Ecto neural progenitor cell (in vitro differentiated cells): ENCODE measurements around the gene PRKCA.
"Not testable (repeated sequence)": the region's sequence is repeated elsewhere in the genome, so short reads cannot be mapped to it uniquely, and the experiment has no call there.

Experiments
- DNase-seq: peaks from one replicate; pipeline ENCODE4 v3.0.0-alpha.2; 2018; ENCODE audit warnings: low spot score

Gene PRKCA

DNA sequence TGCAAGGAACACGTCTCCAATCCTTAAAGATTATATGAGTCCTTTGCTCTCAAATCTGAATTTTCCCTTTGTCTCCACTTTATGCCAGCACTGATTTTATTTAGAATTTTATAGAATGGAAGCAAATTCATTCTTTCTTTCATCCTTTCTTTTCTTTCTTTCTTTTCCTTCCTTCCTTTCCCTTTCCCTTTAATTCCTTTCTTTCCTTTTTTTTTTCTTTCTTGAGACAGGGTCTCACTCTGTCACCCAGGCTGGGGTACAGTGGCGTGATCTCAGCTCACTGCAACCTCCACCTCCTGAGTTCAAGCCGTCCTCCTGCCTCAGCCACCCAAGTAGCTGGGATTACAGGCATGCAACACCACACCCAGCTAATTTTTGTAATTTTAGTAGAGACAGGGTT is 187.2 kb downstream of the PRKCA start:
- not testable (repeated sequence) for DNase-seq

DNA sequence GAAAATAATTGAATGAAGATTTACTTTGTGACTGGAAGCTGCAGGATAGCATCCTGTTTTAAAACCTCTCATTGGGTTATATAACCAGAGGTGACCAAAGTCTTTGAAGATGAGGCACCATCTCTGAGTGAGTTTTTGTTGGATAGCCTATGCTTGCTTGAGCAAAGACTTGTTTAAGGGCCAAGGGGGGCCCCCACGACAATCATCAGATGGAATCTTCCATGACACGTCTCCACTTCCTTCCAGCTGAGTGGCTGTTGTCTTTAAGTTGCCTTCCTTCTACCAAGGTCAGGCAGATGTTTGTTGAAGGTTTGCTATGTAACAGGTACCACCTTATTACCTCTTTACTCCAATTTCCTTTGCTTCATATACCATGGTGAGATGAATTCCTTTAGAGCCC is 188.8 kb downstream of the PRKCA start:
- DNase-seq, result no peak

DNA sequence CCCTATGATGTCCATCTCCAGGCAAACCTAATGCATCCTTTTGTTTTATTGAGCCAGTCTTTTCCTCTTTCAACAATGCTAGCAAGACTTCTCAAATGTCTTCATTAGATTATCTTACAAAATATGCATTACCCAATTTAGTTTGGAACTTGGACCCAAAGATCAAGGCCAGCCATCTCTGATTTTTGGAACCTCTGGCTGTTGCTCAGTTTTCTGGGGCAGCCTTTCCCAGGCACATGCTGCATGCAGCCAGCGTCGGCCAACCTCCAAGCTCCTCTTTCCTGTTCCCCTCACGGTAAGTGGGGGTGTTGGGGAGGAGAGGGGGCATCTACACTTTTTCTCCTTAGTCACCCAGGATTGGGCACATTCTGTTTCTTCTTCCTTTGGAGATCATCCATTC is 189.3 kb downstream of the PRKCA start:
- no peak for DNase-seq

DNA sequence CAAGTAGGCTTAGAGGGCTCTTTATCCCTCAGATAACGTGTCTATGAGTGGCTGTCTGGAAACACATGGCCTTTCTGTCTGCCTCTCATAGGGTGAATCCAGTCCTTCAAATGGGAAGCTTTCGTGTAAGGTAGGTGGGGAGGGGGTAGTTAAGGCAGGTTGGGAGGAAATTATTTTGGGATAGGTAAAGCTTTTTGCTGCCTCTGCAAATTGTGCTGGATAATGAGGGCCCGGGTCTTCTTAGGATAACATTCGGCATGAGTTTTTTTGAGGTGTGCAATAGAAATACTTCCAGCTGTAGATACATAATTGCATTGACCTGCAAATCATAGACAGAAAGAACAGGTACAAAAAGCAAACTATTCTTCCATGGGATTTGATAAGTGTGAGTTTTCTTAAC is 189.7 kb downstream of the PRKCA start:
- no peak for DNase-seq

DNA sequence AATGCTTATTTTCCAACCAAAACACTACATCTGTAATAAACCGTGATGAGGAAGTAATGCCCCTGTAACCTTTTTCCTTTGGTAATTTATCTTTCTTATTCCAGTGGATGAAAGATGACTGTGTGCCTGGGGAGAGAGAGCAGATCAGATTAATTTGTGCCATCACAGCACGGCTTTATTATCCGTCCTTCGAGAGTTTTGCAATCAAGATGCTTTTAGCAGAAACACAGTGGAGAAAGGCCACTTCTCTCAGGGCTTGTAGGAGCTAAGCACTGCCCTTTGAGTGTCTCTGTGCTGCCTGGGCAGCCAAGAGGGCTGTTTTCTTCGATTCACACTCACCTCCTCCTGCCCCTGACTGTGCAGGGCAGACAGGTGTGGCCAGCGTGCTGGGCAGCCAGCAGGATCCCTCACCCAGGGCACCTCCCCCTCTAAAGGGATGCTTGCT is 190.2 kb downstream of the PRKCA start:
- DNase-seq, result no peak

DNA sequence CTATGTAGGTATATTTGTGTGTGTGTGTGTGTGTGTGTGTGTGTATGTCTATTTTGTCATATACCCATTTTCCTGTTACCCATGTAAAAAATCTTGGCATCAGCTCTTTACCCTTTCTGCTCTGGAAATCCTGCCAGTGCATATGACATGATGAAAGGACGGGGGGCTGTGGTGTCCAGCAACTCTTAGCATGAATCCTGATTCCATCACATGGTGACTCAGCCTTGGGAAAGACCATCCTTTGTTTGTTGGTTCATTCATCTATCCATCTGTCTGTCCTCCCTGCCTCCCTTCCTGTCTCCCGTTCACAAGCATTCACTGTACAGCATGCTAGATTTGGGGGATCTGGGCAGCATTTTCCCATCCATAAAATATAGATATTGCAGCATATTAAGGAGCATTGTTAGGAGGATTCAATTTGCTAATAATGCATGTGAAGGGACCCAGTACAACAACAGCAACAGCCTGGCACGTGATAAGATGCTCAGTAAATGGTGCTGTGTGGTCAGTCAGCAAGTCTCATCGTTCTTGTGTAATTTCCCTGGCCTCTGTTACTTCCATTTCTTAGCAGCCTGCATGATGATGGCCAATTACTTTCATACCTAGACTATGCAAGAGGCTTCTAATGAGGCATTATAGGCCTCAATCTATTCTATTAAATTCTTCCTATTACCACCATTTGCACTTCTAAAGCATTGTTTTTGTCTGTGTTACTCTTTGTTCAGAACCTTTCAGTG is 191.0 kb downstream of the PRKCA start:
- DNase-seq, result no peak

DNA sequence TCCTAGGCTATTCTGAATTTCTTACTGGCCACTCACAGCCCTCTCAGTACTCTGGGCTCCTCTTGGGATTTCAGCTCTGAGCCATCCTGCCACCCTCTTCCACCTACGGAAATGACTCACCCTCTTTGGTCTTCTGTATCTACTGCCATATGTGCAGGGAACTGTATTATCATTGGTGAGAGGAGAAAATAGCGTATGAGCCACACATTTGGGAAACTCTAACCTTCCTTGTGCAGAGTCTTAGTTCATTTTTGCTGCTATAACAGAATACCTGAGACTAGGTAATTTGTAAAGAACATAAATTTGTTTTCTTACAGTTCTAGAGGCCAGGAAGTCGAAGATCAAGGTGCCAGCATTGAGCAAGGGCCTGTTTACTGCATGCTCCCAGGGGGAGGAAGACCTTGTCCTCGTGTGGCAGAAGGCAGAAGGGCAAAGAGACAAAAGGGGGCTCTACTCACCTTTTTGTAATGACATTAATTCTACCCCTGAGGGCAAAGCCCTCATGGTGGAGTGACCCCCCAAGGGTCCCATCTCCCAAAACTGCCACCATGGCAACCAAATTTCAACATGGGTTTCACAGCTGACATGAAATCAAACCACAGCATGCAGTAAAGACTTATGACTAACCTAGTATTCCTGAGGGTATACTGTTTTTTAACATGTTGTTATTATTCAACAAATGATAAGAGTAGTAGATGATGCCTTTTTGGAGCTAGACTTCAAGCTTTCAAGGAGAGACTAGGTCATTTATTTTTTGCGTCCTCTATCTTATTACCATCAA is 191.8 kb downstream of the PRKCA start:
- no peak for DNase-seq

DNA sequence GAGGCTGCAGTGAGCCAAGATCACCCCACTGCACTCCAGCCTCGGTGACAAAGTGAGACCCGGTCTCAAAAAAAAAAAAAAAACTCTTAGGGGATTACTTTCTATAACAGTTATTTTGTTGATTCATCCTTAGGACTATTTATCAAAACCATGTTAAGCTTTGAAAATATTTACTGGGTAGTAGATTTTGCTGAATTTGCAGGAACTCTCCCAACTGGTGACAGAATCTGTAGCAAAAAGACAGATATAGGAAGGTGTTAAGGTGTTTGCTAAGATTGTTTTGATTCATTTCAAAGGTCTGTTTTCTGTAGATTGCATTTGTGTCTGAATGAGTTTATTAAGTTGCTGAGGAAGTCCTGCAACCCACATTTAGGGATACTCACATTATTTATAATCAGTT is 192.6 kb downstream of the PRKCA start:
- no peak for DNase-seq

DNA sequence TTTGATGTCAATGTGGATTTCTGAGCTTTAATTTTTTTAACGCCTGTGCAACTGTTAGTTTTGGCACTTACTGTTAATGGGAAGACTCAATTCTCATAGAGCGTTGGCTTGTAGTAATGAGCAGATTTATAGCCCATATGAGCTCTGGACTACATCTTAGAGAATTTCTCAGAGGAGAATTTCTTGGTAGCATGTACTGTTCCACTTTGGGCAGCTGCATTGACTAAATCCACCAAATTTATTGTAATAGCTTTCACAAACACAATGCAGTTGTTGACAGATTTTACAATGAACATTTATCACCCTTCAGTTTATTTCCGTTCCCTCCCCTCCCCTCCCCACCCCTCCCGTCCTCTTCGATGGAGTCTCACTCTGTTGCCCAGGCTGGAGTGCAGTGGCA is 193.9 kb downstream of the PRKCA start:
- no peak for DNase-seq

DNA sequence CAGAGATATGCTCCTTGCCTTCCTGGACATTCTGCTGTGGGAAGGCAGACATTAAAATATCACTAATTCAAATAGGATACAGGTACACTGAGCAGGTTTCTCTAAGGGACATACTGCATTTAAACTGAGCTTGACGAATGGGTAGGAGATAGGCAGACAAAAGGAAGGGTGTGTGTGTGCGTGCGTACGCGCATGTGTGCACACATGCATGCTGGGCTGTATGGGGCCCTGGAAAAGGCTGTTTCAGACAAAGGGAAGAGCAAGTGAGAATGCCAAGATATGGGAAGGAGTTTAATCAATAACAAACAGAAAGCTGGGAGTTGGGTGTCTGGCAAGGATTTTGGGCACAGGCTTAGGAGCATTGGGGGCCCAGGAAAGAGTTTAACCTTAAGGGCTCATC is 196.2 kb downstream of the PRKCA start:
- no peak for DNase-seq

DNA sequence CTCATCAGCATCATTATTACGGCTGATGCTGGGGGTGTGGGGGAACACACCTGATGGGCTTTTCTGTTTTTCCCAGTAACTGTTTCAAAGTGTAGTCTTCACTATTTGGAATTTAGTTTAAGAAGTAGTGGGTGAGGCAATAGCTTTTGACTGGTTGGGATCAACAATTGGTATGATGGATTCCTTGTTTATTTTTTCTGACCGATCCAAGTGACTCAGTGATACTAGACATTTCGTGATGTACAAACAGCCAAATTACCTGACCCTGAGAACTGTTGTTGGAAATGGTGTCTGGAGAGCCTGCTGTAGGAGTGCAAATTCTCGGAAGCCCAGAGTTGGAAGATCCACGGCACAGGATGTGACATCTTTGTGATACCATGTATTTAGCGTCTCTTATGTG is 204.2 kb downstream of the PRKCA start:
- DNase-seq, result no peak

DNA sequence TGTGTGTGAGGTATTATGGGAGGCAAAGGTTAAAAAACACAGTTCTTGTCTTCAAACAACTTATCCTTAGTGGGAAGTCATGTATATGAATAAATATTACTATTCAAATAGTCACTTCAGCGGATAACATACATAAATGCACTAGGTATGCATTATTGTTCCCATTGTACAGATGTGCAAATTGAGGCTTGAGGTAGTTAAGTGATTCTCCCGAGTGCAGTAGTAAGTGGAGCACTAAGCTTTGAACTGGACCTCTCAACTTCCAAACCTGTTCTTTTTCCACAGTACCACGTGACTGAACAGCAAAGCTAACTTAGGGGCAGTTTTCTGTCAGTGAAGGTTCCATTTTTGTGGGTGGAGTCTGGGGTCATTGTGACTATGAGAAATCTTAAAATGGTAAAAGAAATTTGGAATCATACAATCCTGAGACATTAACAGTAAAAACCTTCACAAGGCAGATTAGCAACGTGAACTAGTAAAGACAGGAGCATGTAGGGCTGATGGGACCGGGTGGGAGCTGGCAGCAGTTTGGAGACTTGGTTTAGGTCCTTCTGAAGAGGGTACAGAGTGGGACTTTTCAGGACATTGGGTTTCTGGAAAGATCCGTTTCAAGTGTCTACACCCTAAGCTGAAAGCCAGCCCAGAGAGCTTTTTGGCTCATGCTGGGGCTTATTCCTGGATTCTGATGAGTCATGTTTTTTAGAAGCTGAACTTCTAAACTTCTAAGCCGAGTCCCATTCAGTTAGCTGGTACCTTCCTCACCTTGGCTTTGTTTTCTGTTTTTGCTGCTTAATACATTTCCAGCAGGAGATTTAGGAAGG is 204.9 kb downstream of the PRKCA start:
- no peak for DNase-seq

DNA sequence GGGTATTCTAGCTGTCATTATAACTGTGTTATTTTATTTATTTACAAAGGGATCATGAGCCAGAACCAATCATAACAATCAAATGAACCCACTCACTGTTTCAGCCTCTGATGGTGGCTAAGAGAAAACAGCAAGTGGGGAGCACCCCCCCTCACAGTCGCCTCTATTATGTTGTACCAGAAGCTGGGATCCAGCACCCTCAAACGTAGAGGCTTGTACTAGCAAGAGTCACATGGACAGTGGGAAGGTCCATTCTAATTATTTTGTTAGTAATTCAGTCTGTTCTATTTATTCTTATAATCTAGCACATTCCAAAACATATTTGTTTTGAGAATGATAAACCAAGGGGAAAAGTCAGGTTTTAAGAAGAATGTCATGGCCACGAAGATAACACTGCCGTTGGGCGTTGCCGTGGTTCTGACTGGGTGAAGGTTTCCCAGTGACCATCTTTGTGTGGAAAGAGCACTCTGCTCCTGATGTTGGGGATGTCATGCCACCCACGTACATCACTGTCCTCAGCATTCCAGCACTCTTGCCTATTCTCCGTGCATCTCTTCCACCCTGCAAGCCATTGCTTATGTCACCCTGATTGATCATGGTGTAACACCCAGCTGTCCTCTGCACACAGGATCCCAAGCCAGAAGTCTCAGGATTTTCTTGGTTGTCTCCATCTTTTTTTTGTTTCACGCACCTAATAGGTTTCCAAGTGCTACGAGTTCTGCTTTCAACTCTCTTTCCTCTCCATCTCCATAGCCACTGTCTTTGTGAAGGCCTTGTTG is 205.8 kb downstream of the PRKCA start:
- no peak for DNase-seq

DNA sequence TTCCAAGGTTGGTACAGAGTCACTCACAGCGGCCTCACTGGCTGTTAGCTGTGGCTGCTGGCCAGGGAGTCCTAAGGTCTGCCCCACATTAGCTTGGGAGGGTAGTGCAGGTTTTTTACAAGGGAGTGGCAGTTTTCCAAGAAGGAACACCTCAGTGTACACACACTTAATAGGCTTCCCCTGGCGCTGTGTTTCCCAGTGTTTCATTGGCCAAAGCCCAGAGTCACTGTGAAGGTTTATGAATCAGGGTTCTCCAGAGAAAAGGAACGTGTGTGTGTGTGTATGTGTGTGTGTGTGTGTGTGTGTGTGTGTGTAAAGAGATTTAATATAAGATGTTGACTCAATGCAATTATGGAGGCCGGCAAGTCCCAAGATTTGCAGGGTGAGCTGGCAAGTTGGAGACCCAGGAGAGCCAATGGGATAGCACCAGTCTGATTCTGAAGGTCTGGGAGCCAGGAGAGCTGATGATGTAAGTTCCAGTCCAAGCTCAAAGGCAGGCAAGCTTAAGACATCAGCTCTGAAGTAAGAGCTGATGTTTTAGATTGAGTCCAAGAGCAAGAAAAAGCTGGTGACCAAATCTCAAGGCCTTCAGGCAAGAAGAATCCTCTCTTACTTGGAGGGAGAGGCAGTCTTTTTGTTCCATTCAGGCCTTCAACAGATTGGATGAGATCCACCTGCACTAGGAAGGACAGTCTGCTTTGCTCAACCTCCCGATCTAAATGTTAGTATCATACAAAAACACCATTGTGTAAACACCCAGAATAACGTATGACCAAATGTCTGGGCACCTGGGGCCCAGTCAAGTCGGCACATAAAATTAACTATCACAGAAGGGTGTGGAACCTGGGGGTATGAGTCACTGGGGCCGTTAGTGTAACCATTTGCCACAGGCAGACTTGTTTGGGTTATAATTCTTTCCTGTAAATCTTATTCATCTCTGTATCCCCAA is 206.8 kb downstream of the PRKCA start:
- no peak for DNase-seq

DNA sequence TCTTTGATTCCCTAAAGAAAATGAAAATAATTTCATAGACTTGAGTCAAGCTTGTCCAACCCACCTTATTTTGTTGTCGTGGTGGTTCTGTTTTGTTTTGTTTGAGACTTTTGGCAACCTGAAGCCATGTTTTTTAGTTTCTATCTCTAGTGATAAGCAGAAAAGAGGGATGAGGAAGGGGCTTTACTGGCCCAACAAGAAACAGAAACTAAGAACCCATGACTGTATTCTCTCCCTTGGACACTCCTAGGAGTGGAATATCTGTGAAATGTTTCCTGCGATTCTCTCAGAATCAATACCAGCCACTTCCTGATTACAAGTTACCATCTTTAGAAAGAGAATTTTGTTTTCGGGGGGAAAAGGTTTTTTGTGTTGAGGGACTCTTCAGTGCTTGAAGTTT is 207.5 kb downstream of the PRKCA start:
- DNase-seq, result no peak

DNA sequence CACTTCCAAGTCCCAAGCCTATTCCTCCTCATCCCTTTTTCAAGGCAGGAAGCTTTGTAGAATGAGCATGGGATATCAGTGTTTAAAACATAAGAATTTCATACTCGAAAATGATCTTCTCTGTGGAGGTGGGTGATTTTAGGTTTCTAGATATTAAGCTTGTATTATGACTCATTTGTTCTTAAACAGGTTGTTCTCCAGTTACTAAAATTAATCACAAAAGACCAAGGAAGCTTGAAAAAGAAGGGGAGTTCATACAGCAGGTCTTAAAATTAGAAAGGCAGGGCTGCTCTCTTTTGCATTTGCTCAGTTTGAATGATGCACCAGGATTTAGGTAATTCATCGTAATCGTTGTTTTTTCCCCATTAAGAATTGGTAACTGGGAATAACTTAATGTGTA is 208.7 kb downstream of the PRKCA start:
- DNase-seq, result no peak

DNA sequence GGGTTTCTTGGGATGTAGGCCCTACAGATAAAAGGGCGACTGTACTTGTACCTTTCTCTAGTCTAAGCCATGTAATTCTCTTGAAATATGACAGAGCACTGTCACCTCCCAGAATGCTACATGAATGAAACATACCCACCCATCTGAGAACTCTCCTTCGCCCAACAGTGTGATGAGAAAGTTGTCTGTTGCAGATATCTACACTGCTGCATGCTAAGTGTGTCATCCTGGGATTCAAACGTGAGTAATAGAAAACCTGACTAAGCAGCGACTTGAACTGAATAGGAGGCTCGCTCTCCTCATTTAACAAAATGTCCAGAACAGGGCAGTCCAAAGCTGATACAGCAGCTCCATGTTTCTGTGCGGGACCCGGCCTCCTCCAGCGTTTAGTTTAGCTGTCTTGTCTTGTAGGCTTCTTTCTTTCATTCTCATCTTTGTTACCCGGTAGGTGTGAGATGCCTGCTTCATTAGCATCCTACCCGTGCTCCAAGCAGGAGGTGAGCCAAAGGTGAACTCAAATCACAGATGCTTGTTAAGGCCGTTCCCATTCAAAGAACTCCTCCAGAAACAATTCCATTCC is 211.9 kb downstream of the PRKCA start:
- no peak for DNase-seq

DNA sequence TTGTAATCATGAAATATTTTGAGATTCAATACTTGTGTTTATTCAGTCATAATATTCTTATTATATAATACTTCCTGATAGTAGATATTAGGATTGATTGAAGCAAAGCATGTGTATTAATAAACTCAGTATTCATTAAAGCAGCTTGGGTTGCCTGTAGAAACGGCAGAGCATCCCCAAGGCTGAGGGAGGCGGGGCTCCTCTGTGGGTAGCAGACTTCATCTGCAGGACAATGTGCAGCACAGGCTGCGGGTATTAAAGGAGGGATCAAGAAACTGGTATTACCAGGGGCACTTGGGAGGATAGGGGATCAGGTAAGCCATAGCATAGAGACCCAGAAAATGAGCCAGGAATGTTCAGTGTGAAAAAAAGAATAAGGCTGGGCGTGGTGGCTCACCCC is 213.6 kb downstream of the PRKCA start:
- no peak for DNase-seq

DNA sequence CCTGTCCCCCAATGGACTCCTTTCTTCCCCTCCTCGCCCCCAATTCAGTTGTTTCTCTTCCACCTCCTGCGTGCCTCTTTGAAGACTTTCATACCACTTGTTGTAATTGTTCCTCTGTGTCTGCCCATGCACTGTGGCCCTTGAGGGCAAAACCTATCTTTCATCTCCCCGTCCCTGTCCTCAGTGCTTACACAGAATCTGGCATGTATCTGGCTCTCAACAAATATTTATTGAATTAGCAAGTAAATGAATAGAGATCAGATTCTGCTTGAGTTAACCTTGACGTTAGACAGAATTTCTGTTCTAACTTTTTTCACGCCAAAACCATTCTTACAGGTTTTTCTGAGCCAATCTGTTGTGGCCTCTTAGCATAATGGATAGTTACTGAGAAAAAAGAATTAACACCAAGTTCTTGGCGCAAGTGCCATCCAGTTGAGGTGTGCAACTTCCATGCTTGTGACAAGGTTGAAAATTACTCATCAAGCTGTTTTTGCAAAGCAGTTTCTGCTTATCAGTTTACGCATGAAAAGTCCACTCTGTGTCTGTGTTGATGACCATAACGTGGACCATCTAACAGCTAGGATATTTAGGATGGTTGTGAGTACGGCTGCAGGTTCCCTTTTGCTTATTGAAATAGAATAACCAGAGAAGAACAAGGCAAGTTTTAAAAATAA is 215.1 kb downstream of the PRKCA start:
- no peak for DNase-seq

DNA sequence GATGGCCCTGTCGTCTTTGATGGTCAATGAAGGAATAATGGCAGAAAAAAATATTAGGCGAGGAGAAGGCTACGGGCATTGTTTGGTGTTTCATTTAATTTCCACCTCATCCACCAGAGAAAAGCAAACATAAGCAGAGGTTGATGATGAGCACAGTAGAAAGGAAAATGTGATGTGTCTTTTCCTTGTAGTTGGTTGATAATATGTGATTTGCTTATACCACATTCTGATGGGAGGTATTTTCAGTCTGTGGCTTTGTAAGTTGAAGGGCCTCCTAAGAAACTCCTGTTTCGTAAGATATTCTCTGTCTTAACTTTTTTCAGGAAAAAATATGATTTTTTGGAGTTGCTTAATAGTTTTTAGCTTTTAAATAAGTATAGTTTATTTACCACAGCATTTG is 215.7 kb downstream of the PRKCA start:
- no peak for DNase-seq
